GM18502 (cell line): ENCODE measurements around the gene BLTP3B.

ENCODE experiments used
- ATAC-seq: cut with Tn5 transposase; IDR thresholded peaks from one replicate; pipeline ENCODE4 v1.9.1; 2021; ENCODE audit warnings: mild to moderate bottlenecking; ENCODE audit not compliant: unreplicated experiment, poor library complexity

The BLTP3B gene

GRCh38 chr12:100120355-100120754 lies 22.3 kb downstream of the BLTP3B start:
- no peak for ATAC-seq

- ATAC-seq, result no peak
Observed at GRCh38 chr12:100115291-100115690, 27.4 kb downstream of the BLTP3B start.

- no peak for ATAC-seq
Observed at GRCh38 chr12:100114574-100114973, 28.1 kb downstream of the BLTP3B start.

GRCh38 chr12:100110276-100110675 lies 32.4 kb downstream of the BLTP3B start:
- ATAC-seq, result no peak

- ATAC-seq, result no peak
Observed at GRCh38 chr12:100106861-100107260, 35.8 kb downstream of the BLTP3B start.

- no peak for ATAC-seq
Observed at GRCh38 chr12:100105661-100106060, 37.0 kb downstream of the BLTP3B start.

GRCh38 chr12:100101000-100101399 lies 41.7 kb downstream of the BLTP3B start:
- no peak for ATAC-seq
